UCSD-AML1 (cell line): ENCODE data around the gene MAPK1.
"Not testable (repeated sequence)": the region's sequence is repeated elsewhere in the genome, so short reads cannot be mapped to it uniquely, and the experiment has no call there.

Experiments used
- DNase-seq: peaks from one replicate; lab custom pipeline; 2025; ENCODE audit not compliant: unreplicated experiment; lab: John Stamatoyannopoulos, UW

The MAPK1 gene

DNA sequence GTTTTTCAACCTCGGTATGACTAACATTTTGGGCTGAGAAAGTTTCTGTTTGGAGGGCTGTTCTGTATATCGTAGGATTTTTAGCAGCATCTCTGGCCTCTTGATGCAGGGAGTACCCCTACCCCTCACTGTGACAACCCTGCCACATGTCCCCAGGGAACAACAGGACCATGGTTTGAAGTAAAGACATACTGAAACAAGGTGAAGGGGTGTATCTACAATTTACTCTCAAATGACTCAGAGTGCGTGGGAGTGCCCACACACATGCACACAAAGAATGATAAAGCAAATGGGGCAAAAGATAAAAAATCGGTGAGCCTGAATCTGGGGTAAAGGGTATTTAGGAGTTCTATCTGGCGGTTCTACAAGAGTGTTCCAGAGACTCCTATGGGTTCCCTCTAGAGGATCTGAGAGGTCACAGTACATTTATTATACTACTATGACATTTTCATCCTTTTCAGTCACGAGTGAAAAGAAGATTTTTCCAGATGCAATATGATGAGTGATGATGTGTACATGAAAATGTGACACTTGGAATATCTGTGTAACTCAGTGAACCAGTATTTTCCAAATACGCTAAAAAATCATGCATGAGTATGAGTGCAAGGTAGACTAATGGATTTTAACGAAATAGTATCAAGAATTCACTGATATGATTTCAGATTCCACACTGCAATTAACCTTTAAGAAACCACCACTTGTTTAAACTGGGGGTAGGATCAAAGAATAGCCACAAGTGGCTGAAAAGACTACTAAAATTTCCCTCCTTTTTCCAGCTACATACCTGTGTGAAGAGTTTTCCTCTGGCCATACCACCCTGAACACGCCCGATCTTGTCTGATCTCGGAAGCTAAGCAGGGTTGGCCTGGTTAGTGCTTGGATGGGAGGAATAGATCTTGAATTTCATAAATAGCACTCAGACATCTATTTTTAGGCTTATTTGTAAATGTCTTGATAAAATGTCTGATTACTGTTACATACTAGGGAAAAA lies 75.5 kb downstream of the MAPK1 start:
- DNase-seq: no peak

DNA sequence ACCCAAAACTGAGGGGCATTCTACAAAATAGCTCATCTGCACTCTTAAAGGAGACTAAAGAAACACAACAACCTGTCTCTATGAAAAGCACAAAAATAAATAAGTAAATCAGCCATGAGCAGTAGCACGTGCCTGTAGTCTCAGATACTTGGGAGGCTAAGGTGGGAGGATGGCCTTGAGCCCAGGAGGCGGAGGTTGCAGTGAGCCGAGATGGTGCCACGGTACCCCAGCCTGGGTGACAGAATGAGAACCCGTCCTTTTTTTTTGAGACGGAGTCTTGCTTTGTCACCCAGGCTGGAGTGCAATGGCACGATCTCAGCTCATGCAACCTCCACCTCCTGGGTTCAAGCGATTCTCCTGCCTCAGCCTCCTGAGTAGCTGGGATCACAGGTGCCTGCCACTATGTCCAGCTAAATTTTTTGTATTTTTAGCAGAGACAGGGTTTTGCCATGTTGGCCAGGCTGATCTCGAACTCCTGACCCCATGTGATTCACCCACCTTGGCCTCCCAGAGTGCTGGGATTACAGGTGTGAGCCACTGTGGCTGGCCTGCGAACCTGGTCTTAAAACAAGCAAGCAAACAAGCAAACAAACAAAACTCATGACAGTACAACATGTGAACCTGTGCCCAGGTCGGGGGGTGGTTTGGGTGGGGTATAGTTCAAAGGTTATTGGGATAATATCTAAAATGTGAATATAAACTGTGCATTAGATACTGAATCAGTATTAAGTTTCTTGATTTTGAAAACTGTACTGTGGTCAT lies 76.4 kb downstream of the MAPK1 start:
- not testable (repeated sequence) for DNase-seq

DNA sequence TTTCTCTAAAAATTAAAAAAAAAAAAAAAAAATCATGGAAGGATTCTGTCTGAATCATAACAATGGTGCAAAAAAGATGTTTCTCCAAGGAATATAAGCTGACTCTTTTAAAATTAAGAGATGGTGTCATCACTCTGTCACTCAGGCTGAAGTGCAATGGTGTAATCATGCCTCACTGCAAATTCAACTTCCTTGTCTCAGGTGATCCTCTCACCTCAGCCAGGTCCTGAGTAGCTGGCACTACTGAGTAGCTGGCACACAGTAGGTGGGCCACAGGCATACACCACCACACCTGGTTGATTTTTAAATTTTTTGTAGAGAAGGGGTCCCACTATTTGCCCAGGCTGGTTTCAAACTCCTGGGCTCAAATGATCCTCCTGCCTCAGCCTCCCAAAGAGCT lies 77.1 kb downstream of the MAPK1 start:
- no peak for DNase-seq

DNA sequence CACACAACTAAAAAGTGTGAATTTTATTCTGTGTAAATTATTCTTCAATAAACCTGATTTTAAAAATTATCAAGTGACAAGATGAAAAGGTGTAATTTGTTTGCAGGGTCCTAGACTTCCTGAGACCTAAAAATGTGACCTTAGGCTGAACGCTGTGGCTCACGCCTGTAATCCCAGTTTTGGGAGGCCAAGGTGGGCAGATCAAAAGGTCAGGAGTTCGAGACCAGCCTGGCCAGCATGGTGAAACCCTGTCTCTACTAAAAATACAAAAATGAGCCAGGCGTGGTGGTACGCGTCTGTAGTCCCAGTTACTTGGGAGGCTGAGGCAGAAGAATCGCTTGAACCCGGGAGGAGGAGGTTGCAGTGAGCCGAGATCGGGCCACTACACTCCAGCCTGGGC lies 79.9 kb downstream of the MAPK1 start:
- DNase-seq: not testable (repeated sequence)

DNA sequence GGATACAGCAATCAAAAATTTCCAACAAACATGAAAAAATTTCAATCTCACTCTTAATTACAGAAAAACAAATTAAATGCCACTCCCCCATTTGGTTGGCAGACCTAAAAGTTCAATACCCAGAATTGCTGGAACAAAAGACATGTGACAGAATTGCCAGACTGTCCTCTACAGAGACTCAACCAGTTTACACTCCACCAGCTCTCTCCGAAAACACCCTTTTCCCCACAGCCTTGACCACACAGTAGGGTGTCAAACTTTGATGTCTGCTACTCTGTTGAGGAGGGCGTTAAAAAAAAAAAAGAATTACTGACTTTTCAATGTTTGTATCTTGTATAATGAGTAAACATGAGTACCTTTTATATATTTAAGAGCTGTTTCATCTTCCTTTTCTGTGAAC lies 87.2 kb downstream of the MAPK1 start:
- no peak for DNase-seq

DNA sequence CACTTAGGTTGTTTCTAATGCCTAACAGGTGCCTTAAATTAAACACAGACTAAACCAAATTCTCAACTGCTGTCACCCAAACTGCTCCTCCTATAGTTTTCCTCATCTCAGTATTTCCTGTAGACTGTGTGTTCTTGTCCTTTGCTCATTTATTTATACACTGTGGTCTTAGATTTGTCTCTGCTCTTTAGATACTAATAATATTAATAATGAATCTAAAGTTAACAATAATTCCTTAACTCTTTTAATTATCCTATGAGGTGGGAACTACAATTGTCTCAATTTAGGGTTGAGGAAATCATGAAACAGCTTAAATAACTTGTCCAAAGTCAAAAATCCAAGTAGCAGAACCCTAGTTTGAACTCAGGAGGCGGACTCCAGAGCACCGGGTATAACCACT lies 88.0 kb downstream of the MAPK1 start:
- DNase-seq: no peak

DNA sequence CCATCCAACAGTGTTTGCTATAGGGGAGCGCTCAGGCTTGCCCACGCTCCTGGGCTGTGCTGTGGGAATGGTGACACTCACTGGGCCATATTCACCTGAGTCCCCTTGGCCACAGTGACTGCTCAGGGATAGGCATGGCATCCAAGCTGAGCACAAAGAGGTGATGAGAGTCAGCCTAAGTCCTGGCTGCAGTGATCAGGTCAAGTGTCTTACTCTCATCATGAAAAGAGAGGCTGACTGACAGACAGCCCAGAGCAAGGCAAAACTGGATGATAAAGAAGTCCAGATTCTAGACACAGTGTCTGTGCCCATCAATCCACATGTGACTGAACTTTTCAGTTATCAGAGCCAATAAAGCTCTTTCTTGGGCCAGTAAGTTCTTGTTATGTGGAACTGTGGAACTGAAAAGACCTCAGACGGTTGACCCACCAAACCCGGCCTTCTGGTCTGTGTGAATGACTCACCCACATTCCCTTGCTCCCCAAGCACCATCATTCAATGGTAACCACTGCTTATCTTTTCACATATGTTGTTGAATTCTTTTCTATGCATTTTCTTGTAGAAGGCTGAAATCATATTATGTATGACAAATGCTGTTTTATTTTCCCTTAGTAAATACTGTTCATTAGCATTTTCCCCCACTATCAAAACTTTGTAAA lies 88.6 kb downstream of the MAPK1 start:
- no peak for DNase-seq

DNA sequence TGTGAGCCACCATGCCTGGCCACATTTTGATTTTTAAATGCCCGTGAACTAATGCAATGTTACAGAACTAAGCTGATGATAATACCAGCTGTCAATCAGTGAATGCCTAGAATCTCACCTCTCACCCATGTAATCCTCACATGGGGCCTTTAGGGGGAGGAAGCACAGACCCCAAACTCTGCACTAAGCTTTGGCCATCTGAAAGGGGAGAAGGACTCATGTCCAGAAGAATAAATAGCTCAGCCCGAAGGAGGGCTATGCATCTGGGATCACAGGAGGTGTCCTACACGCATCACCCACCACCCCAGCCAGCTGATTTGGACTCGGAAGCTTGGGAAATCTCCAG lies 95.8 kb downstream of the MAPK1 start:
- DNase-seq: no peak

DNA sequence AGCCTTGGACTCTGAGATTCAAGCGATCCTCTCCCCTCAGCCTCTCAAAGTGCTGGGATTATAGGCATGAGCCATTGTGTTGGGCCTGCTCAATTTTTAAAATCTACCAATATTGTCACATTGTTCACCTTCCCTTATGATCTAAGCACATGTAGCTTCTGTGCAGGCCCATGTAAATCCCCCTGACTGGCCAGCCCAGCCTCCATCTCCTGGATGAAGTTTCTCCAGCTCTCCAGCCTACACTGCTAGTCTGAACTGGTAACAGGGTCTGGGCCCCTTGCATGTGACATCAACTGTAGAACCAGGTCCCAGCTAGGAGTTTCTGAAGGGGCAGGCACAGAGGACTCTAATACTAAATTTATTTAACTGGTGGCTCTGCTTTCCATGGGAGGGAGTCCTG lies 99.0 kb downstream of the MAPK1 start:
- DNase-seq: no peak

DNA sequence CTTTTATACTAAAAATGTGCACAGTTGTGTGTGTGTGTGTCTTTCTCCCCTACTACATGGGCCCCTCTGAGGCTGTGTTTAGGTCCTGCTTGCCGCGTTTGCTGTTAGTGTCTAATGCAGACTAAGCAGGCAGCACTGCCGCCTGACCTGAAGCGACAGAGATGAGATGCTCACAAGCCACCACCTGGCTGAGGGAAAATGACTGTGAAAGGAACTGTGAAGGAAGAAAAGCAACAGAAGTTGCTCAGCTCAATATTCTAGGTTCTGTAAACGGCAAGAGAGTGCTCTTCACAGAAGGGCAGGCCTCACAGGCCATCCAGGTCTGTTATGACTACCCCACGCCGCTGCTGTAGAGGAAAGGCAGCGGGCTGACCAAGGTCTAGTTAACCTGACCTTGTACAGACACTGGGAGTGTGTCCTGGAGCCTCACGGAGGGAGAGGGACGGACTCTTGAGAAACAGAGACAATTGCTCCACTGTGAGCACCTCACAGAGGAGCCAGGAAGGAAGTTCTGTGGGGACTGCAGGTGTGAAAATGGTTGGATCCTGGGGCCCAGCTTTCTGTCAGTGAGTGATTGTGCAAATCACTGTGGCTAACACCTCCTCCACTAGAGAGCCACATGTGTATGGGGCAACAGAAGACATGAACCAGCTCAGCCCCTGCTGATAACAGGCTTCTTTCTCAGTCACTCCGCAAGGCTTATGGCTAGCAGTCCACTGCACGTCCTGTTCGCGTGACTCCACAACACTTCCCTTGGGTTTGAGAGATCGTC lies 100.6 kb downstream of the MAPK1 start:
- DNase-seq: no peak

DNA sequence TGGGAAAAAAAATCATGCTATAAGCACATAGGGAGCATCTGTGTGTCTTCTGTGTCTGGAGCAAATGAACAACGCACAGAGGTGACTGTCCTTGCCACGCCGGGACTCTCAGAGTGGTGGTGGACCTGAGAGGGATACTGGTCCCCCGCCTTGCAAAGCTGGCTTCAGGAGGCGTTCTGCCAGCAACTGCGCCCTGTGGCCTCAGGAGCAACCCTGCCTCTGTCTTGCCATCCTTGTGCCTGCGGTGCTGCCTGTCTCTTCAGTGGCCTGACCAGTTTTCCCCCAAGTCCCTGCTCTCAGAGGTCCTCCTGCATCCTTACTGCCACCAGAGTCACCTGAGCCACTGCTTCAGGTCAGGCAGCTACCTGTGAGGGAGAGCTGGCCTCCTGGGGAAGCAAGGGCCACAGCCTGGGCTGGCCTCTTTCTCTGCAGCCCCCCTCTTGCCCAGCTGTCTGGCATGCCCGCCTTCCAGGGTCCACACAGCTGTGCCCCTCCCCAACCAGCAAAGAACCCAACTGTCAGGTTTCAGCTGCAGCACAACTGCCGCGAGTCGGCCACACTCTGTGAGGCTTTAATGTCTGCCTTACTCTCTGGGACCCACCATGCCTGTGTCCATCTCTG lies 101.4 kb downstream of the MAPK1 start:
- no peak for DNase-seq

DNA sequence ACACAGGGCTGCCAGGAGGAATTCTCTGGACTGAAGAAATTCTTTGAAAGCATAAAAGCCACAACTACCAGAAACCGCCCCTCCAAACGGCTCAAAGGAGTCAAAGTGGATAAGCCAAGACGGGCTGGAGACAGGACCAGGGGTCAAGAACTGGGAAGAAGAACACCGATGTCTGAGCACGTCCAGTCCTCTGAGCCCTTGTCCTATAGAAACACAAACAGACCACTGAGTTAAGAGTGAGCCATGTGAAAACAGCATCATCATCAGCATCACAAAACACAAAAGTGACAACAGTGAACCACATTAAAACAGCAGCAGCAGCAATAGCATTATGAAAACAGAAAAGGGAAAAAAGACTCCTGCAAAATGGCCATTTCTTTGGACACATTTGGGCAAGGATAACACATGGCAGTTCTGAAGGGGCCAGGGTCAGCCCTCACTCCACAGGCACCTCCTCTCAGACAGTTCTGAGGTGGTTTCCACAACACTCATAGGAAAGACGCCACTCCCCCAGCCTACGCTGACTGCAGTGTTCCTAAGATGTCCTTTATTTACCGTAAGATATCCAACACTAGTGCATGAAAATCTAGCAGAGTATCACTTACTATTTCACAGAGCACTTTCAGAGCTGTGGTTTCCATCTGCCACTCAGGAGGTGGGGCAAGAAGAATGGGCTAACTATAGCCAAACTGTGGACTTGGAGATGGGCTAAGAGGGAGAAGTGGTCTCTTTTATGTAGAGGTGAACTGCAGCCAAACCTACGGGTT lies 103.2 kb downstream of the MAPK1 start:
- no peak for DNase-seq

DNA sequence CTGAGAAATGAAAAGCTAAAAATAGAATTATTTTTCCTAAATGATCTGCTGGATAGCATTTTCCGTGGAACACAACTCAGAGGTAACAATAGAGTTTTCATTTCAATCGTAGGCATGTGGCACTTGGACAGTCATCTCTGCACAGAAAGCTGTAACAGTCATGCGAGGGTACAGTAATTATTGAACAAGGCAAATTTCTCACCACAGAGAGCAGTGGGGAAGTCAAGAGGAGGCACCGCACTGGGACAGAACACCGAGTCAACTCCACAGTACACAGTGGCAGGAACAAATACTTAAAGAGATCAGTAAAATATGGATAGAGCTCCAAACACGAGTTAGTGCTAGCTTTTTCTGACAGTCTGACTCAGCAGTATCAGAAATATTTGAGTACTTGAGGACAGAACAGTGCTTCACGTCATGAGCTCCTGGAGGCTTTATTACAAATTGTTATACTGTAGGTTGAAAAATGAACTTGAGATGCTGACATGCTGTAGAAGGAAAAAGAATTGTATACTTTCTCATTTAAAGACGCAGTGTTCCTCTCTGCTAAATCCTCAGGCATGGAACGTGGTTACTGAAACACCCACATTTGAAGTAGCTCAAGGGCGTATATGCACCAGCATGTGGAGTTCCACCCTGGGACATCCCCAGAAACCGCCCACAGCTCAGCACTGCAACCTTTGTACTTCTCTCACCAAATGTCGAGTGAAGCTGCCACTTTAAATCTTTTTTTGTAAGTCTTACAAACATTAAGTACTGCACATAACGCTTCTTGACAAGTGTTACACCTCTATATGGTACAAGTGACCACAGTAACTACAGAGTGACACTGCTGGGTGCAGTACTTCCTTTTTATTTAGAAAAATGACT lies 104.5 kb downstream of the MAPK1 start:
- no peak for DNase-seq

DNA sequence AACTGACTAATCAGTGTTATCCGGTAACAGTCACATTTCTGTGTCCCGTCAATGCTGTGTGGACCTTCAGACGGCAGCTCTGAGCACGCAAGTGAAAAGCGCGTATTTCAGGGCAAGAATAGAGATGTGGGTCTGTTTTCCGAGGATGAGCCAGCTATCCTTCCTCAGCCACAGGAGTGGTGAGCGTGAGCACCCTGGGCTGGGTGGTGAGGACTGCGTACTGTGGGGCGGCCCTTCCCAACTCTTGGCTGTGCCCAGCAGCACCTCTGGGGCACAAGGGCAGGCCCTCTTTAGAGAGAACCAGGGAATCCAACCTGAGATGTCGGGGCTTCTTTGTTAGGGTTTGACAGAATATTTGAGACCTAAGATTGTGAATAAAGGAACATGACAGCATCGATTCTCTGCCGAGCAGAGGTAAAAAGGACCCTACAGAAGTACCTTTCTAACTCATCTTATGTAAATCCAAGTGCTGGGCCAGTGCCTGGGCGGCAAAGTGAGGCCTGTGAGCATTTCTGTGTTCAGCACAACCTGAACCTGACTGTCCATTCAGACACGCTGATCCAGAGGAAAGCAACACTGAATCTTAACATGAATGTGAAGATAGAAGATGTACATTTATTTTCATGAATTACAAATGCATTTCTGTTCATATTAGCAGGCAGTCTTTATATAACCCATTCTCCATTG lies 105.3 kb downstream of the MAPK1 start:
- no peak for DNase-seq

DNA sequence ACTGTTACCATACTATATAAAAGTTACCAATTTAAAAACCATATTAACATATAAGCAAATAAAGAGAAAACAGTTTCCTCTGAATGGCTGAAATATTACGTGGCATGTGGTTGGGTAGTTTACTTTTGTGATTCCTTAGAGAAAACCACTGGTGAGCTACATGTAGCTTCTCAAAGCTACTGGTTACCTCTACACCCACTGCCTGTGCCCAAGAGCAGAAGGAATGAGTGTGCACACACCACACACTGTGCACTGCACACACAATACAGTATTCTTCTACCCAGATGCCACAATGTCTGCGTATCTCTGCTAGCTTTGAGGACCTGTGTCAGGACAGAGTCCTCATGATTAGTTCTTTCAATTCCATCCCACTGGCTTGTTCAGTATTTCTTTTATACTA lies 106.4 kb downstream of the MAPK1 start:
- DNase-seq: no peak

DNA sequence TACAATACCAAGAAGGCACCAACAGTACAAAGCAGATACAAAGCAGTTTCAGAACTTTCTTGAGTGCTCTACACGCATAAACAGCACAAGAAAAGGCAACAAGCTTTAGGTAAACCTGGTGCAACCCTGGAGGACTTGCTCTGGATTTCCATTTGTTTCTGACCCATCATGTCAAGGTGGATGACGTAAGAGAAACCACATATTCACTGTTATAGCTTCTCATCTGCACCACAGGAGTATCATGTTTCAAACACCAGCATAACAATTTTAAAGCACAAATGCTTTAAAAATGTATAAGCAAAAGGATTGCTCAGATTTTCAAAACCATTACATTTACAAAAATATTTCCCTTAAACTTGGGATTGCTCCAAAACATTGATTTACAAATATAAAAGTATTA lies 106.8 kb downstream of the MAPK1 start:
- no peak for DNase-seq

DNA sequence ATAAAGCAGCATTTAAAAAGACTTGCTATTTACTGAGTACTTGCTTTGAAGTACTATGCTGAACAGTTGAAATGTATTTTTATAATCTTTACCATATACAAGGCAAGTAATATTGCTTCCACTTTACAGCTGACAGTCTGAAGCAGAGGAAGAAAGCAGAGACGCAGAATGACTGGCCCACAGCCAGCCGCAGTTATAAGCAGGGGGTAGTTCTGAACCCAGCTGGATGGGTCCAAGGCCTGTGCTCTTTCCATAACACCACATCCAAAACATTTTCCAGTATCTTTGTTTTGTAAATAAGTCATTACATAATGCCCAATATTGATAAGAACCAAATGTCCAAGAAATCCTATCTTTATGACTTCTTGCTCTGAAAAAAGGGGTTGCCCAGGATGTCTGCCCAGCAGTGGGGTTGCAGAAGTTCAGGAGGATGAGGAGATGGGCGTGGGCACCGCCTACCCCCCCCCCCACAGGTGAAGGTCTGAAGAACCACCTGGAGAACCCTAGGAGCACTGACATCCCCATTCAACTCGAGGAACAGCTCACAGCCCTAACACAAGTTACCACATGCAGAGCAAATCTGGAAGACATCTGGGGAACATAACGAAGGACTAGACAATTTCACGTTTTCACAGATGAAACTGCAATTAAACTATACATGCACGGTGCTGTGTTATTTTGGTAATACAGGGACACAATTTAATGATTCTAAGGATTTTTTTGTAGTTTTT lies 107.6 kb downstream of the MAPK1 start:
- DNase-seq: no peak

DNA sequence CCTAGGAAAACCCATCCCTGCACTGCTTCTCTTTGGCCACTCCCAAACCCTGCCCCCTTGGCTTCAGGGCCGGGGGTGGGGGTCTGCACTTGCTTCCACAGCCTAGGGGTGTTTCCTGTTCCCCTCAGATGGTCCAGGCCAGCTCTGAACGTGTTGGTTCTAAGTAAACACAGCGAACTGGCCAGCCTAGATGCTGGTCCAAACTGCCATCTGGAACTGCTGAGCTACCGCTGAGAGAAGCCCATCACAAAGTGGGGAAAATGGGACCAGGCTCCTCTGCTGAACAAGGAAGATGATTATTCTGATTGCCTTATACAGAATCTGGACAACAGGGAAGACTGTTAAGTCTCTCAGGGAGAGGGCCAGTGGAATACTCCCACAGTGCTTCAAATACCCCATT lies 108.4 kb downstream of the MAPK1 start:
- no peak for DNase-seq
